Measurements from ENCODE around the gene DPP6. TPM values are rescaled to one million over a fixed set of nuclear protein-coding genes. Genes with fewer than 3 reads are reported as not detected.

The DPP6 gene
- total RNA-seq, 1 experiment from 2014 or later = not detected

DNA sequence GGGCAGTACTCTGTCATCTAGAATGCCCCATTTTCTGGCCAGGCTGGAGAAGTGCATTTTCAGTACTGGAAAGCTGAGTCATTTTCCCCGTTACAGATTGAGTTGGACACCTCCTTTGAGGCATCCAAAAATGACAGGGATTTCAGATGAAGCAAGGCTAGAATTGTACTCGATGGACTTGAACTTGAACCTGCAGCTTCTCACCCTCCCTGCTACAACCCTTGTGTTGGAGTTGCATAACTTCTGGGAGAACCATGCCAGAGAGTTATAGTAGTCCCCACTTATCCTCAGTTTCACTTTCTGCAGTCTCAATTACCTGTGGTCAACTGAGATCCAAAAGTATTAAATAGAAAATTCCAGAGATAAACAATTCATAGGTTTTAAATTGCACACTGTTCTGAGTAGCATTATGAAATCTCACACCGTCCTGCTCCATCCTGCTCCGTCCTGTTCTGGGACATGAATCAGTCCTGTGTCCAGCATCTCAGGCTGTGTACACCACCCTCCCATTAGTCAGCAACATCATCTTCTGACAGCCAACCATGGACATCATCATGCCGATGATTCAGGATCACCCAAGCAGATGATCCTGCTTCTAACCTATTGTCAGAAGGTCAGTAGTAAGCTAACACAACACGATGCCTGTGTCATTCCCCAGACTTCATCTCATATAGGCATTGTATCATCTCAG is 363.7 kb downstream of the DPP6 start:
- H3K27ac ChIP-seq (ENCODE audit: low read length) = no peak overlapping the region
- H3K36me3 ChIP-seq (ENCODE audit: low read depth, low read length) = no peaks in the 10 kb centered on the region
- no peaks in the 10 kb centered on the region for H3K27me3 ChIP-seq (ENCODE audit: low read length)
- H3K9ac ChIP-seq (ENCODE audit: low read length) = no peak overlapping the region
- ChIA-PET CTCF (no interaction called here), POLR2A (ENCODE audit: unreplicated experiment) (no interaction called here)
- H3K4me1 ChIP-seq (ENCODE audit: insufficient read depth, low read length) = no peaks in the 10 kb centered on the region
- intact Hi-C loops (cut with micrococcal nuclease) = no loop called here
- H3K4me2 ChIP-seq (ENCODE audit: low read length) = no peak overlapping the region
- no peaks in the 10 kb centered on the region for H4K20me1 ChIP-seq (ENCODE audit: low read length)
- TF ChIP-seq EZH2 (IDR thresholded peaks at IDR 0.05; ENCODE audit: low read length, unreplicated experiment) = no peak
- no peak for TF ChIP-seq EZH2phosphoT487 (IDR thresholded peaks at IDR 0.05; ENCODE audit: borderline replicate concordance, low read length)
- TF ChIP-seq, protein P1, sequence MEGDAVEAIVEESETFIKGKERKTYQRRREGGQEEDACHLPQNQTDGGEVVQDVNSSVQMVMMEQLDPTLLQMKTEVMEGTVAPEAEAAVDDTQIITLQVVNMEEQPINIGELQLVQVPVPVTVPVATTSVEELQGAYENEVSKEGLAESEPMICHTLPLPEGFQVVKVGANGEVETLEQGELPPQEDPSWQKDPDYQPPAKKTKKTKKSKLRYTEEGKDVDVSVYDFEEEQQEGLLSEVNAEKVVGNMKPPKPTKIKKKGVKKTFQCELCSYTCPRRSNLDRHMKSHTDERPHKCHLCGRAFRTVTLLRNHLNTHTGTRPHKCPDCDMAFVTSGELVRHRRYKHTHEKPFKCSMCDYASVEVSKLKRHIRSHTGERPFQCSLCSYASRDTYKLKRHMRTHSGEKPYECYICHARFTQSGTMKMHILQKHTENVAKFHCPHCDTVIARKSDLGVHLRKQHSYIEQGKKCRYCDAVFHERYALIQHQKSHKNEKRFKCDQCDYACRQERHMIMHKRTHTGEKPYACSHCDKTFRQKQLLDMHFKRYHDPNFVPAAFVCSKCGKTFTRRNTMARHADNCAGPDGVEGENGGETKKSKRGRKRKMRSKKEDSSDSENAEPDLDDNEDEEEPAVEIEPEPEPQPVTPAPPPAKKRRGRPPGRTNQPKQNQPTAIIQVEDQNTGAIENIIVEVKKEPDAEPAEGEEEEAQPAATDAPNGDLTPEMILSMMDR (conservative IDR thresholded peaks at IDR 0.05; ENCODE audit: low read depth, low read length) = no peak
- H2AFZ ChIP-seq (ENCODE audit: low read length) = no peak overlapping the region
- no peaks in the 10 kb centered on the region for H3K79me2 ChIP-seq (ENCODE audit: low read length)
- no peak for DNase-seq
- no peak for ATAC-seq
- no peaks in the 10 kb centered on the region for H3F3A ChIP-seq (ENCODE audit: low read length, unreplicated experiment)
- H3K9me3 ChIP-seq (ENCODE audit: low read length) = no peaks in the 10 kb centered on the region
- H3K4me3 ChIP-seq (ENCODE audit: low read length) = no peak overlapping the region
- H3K9me2 ChIP-seq (replicated peaks; ENCODE audit: low read length) = no peaks in the 10 kb centered on the region
- BruUV-seq (replicated peaks) = no TSS peak

DNA sequence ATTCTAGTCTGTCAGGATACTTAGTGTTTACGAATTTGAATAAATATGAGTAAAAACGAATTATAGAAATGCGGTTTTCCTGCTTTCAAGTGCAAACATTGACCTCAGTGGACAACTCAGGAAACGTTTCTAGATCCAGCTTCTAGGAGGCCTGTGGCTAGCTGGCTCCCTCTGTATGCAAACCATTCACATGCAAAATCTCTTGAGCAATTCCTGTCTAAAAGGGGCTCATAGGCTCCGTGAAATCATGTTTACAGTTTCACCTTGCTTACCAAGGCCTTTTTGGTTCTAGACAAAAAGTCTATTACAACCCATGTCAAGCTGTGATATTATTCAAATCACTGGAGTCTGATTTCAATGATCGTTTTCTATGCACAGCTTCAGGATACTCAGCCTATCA is 364.5 kb downstream of the DPP6 start:
- POLR2A ChIA-PET (ENCODE audit: unreplicated experiment) = no interaction called here
- intact Hi-C loops (cut with micrococcal nuclease) = no loop called here
- ATAC-seq (no peak), DNase-seq (no peak)
- BruUV-seq (replicated peaks) = no TSS peak
- H3K27me3 ChIP-seq (ENCODE audit: low read length) = no peaks in the 10 kb centered on the region
- H3K9ac ChIP-seq (ENCODE audit: low read length) = no peak overlapping the region
- CTCF ChIA-PET = no interaction called here
- H4K20me1 ChIP-seq (ENCODE audit: low read length) = no peaks in the 10 kb centered on the region
- TF ChIP-seq EZH2phosphoT487 (IDR thresholded peaks at IDR 0.05; ENCODE audit: borderline replicate concordance, low read length) = no peak
- TF ChIP-seq EZH2 (IDR thresholded peaks at IDR 0.05; ENCODE audit: low read length, unreplicated experiment) = no peak
- TF ChIP-seq, protein P1 (conservative IDR thresholded peaks at IDR 0.05; ENCODE audit: low read depth, low read length) = no peak
- no peaks in the 10 kb centered on the region for H3K36me3 ChIP-seq (ENCODE audit: low read depth, low read length)
- no peaks in the 10 kb centered on the region for H3K9me3 ChIP-seq (ENCODE audit: low read length)
- H2AFZ ChIP-seq (ENCODE audit: low read length) = no peak overlapping the region
- no peak overlapping the region for H3K4me3 ChIP-seq (ENCODE audit: low read length)
- no peaks in the 10 kb centered on the region for H3K9me2 ChIP-seq (replicated peaks; ENCODE audit: low read length)
- no peak overlapping the region for H3K27ac ChIP-seq (ENCODE audit: low read length)
- H3K4me1 ChIP-seq (ENCODE audit: insufficient read depth, low read length) = no peaks in the 10 kb centered on the region
- no peaks in the 10 kb centered on the region for H3F3A ChIP-seq (ENCODE audit: low read length, unreplicated experiment)
- no peaks in the 10 kb centered on the region for H3K79me2 ChIP-seq (ENCODE audit: low read length)
- H3K4me2 ChIP-seq (ENCODE audit: low read length) = no peak overlapping the region

DNA sequence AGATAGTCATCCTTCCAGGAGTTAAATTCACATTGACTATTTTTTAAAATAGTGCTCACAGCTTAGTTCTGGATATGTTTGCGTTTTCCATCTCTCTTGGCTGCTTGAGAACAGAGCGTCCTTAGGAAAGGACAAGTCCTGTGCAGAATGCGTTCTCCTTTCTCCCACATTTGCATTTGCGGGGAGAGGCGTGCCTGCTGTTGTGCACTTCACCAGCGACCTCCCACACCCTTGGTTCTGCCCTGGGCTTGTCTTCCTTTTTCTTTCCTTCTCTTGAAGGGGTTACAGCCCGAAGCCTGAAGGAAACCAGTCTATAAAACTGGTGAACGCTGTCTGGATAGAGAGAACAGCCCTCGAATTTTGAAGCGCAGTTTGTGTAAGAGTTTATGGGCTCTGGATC is 367.1 kb downstream of the DPP6 start:
- Histone ChIP-seq H3K27ac (ENCODE audit: low read length) (no peak overlapping the region), H3K4me2 (ENCODE audit: low read length) (no peak overlapping the region), H3K9ac (ENCODE audit: low read length) (no peak overlapping the region), H3K27me3 (ENCODE audit: low read length) (no peaks in the 10 kb centered on the region), H4K20me1 (ENCODE audit: low read length) (no peaks in the 10 kb centered on the region), H3K79me2 (ENCODE audit: low read length) (no peaks in the 10 kb centered on the region), H3K9me3 (ENCODE audit: low read length) (no peaks in the 10 kb centered on the region), H2AFZ (ENCODE audit: low read length) (no peak overlapping the region), H3F3A (ENCODE audit: low read length, unreplicated experiment) (no peaks in the 10 kb centered on the region), H3K36me3 (ENCODE audit: low read depth, low read length) (no peaks in the 10 kb centered on the region), H3K4me3 (ENCODE audit: low read length) (no peak overlapping the region), H3K4me1 (ENCODE audit: insufficient read depth, low read length) (no peaks in the 10 kb centered on the region), H3K9me2 (replicated peaks; ENCODE audit: low read length) (no peaks in the 10 kb centered on the region)
- POLR2A ChIA-PET (ENCODE audit: unreplicated experiment) = no interaction called here
- no TSS peak for BruUV-seq (replicated peaks)
- no peak for DNase-seq
- CTCF ChIA-PET = no interaction called here
- intact Hi-C loops (cut with micrococcal nuclease) = no loop called here
- TF ChIP-seq EZH2 (IDR thresholded peaks at IDR 0.05; ENCODE audit: low read length, unreplicated experiment) = no peak
- TF ChIP-seq, protein P1 (conservative IDR thresholded peaks at IDR 0.05; ENCODE audit: low read depth, low read length) = no peak
- TF ChIP-seq EZH2phosphoT487 (IDR thresholded peaks at IDR 0.05; ENCODE audit: borderline replicate concordance, low read length) = no peak
- no peak for ATAC-seq
